A673 (cell line): ENCODE data around the gene KHDC1L. TPM values are rescaled to one million over a fixed set of nuclear protein-coding genes. Genes with fewer than 3 reads are reported as not detected.

Source experiments
- BruUV-seq: library from RNA; stranded (reverse); fragments of 400-500 nt; replicated peaks from 2 replicates; lab custom pipeline; 2021; lab: Mats Ljungman, UMichigan
- CTCF ChIA-PET: fragments of 300-600 bp; sonication (Branson Sonifier 250); formaldehyde crosslinking; loops from one replicate; lab custom pipeline; 2022; ENCODE audit warnings: antibody characterized with exemption; lab: Charles Lee
- POLR2A ChIA-PET: fragments of 300-600 bp; sonication (Branson Sonifier 250); formaldehyde crosslinking; loops from one replicate; lab custom pipeline; 2022; ENCODE audit warnings: antibody characterized with exemption; ENCODE audit not compliant: low non-redundant PET; lab: Charles Lee
- DNase-seq: peaks from one replicate; pipeline ENCODE4 v3.0.0-alpha.2; 2015; ENCODE audit warnings: low spot score
- H3K27ac ChIP-seq: fragments of 200-600 bp; sonication (generic); 2 replicates; pipeline ENCODE4 v1.5.1; 2016; ENCODE audit warnings: mixed run types, low read depth, mild to moderate bottlenecking, mixed read lengths, antibody characterized with exemption, low read length; ENCODE audit not compliant: poor library complexity, severe bottlenecking
- H3K27me3 ChIP-seq: fragments of 200-600 bp; sonication (generic); replicated peaks from 2 replicates; pipeline ENCODE4 v1.6.1; 2017; ENCODE audit warnings: mixed run types, low read depth, mild to moderate bottlenecking, mixed read lengths, antibody characterized with exemption, low read length; ENCODE audit not compliant: insufficient read depth, poor library complexity
- H3K36me3 ChIP-seq: fragments of 200-600 bp; sonication (generic); 2 replicates; pipeline ENCODE4 v1.6.1; 2016; ENCODE audit warnings: mixed run types, mild to moderate bottlenecking, mixed read lengths, antibody characterized with exemption, low read length; ENCODE audit not compliant: insufficient read depth, poor library complexity, severe bottlenecking
- H3K4me1 ChIP-seq: fragments of 200-600 bp; sonication (generic); 2 replicates; pipeline ENCODE4 v1.6.1; 2017; ENCODE audit warnings: mixed run types, mild to moderate bottlenecking, mixed read lengths, antibody characterized with exemption, low read length; ENCODE audit not compliant: insufficient read depth, poor library complexity, severe bottlenecking
- H3K4me3 ChIP-seq: fragments of 200-600 bp; sonication (generic); 2 replicates; pipeline ENCODE4 v1.5.1; 2016; ENCODE audit warnings: low read depth, mixed run types, mild to moderate bottlenecking, mixed read lengths, low read length; ENCODE audit not compliant: poor library complexity, severe bottlenecking
- H3K9me3 ChIP-seq: fragments of 200-600 bp; sonication (generic); 2 replicates; pipeline ENCODE4 v1.6.1; 2016; ENCODE audit warnings: mixed run types, low read depth, mild to moderate bottlenecking, mixed read lengths, antibody characterized with exemption, low read length; ENCODE audit not compliant: poor library complexity, severe bottlenecking
- CTCF ChIP-seq: fragments of 300-800, 200-600 bp; sonication (generic); conservative IDR thresholded peaks from 2 replicates; pipeline ENCODE4 v1.5.1; 2017; ENCODE audit warnings: low read depth, mild to moderate bottlenecking, antibody characterized with exemption, low read length, moderate library complexity, mixed read lengths
- EZH2 ChIP-seq: fragments of 200-600 bp; sonication (generic); IDR thresholded peaks from 2 replicates; pipeline ENCODE4 v1.6.1; 2017; ENCODE audit warnings: borderline replicate concordance, low read depth, mild to moderate bottlenecking, mixed read lengths, antibody characterized with exemption, low read length; ENCODE audit not compliant: poor library complexity, severe bottlenecking
- intact Hi-C: fragments of 100-400 bp; cut with micrococcal nuclease; formaldehyde crosslinking; loops from one replicate; pipeline ENCODE4 v1.10.0; 2022; ENCODE audit not compliant: unreplicated experiment
- total RNA-seq: library from RNA; stranded (reverse); gene quantifications from 2 replicates; pipeline ENCODE4 v1.2.3, GENCODE V29; 2021

KHDC1L gene
- total RNA-seq, 1 experiment from 2014 or later: not detected

DNA sequence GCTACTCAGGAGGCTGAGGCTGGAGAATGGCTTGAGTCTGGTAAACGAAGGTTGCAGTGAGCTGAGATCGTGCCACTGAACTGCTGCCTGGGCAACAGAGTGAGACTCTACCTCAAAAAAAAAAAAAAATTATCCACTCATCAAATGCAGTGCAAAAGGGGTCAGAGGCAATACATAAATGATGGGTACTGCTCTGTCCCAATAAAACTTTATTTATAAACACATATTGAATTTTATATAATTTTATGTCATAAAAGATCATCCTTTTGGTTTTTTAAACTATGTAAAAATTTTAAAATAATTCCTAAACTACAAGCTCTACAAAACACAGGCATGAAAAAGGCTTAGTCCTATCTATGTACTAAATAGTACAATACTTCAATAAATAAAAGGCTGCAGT, 27.4 kb upstream of the KHDC1L start:
- Histone ChIP-seq H3K36me3 (no peaks in the 10 kb centered on the region), H3K9me3 (no peaks in the 10 kb centered on the region), H3K4me3 (no peak overlapping the region), H3K4me1 (no peaks in the 10 kb centered on the region), H3K27me3 (no peaks in the 10 kb centered on the region), H3K27ac (no peak overlapping the region)
- CTCF ChIA-PET: interaction anchor here (0.9 kb wide), 1 partner anchor 400 kb away, joined by 6 read pairs; no protein-coding TSS in a partner anchor
- no peak for TF ChIP-seq CTCF
- no peak for TF ChIP-seq EZH2
- no peak for DNase-seq
- intact Hi-C loops: no loop called here
- BruUV-seq: no TSS peak
- POLR2A ChIA-PET: no interaction called here

DNA sequence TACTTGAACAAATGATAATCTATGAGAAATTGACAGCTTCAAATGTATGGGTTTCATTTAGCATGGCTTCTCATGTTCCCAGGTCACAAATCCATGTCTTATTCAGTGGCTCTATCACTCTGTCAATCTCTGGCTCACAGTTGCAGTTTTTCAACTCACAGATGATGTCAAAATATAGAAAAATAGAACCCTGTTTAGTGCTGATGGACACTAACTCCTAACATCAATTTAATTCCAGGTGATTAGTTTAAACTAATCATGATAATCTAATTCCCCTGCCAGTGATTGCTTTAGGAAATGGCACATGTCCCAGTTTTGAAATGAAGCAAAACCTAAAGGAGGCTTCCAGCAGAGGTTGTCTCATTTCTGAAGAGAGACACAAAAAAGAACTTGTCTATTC, 24.7 kb upstream of the KHDC1L start:
- no TSS peak for BruUV-seq
- no peak for DNase-seq
- no peaks in the 10 kb centered on the region for H3K36me3 ChIP-seq
- TF ChIP-seq EZH2 (no peak), CTCF (no peak)
- intact Hi-C loops: no loop called here
- no peaks in the 10 kb centered on the region for H3K27me3 ChIP-seq
- no peaks in the 10 kb centered on the region for H3K4me1 ChIP-seq
- ChIA-PET CTCF (no interaction called here), POLR2A (no interaction called here)
- H3K9me3 ChIP-seq: no peaks in the 10 kb centered on the region
- no peak overlapping the region for H3K27ac ChIP-seq
- no peak overlapping the region for H3K4me3 ChIP-seq

DNA sequence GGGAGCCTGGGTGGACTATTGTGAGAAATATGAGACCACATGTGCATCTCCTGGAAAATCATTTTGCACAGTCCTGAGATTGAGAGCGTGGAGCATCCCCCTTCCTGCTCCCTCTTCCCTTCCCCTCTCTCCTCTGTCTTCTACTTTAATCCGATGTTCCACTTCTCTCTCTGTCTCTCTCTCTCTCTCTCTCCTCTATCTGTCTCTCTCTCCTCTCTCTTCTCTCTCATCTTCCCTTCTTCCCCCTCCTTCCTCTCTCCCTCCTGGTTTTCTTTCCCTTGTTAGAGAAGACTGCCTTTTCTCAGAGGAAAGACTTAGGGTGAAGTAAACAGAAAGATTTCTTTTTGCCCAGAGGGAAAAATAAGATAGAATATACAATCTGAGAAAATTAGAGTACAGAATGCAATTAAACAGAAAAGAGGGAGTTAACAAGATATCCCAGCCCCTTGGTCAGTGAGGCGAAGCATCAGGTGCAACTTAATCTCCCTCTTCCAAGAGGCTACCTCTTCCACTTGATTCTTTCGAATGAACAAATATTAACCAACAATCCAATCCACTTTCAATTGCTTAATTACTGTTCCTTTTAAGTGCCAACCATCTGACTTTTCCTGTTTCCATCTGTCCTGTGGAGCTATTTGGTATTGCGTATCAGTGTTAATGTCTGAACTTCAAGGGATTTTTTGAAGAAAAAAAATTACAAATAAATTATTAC, 23.1 kb upstream of the KHDC1L start:
- no peak overlapping the region for H3K4me3 ChIP-seq
- H3K36me3 ChIP-seq: no peaks in the 10 kb centered on the region
- no peaks in the 10 kb centered on the region for H3K9me3 ChIP-seq
- TF ChIP-seq CTCF: no peak
- no peak for TF ChIP-seq EZH2
- POLR2A ChIA-PET: no interaction called here
- intact Hi-C loops: no loop called here
- CTCF ChIA-PET: no interaction called here
- no peaks in the 10 kb centered on the region for H3K4me1 ChIP-seq
- DNase-seq: no peak
- no peaks in the 10 kb centered on the region for H3K27me3 ChIP-seq
- BruUV-seq: no TSS peak
- H3K27ac ChIP-seq: no peak overlapping the region
